ENCODE data around the gene OSBPL2.

Gene OSBPL2

GRCh38 chr20:62326959-62327725, 88.8 kb downstream of the OSBPL2 start:
- DNase-seq (ENCODE audit: low spot score) = no peak

GRCh38 chr20:62327726-62328495, 89.6 kb downstream of the OSBPL2 start:
- no peak for DNase-seq (ENCODE audit: low spot score)

DNA sequence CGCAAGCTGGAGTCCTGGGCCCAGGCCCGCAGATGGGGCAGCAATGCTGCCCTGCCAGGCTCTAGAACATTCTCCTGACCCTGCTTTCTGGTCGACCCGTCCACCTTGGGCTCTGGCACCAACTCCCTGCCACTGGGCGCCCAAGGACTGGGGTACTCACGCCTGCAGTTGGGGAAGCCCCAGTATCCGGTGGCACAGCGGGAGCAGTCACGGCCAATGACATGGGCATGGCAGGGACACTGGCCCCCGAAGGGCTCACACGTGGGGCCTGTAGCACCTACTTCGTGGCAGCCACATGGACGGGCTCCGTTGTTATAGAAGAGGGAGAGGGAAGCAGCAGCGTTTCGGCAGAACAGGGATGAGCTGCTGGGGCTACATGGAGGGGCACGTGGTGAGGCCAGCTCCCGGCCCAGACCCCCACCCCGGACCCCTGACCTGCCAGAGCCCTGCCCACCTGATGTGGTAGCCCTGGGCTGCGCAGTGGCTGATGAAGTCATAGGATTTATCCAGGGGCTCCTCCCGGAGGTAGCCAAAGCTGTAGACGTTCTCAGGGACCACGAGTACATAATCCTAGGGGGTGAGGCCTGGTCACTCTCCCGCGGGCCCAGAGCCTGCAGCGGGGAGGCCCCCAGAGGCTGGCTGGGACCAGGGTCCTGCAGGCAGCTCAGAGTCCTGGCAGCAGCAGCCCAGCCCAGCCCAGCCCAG, 90.5 kb downstream of the OSBPL2 start:
- no peak for DNase-seq (ENCODE audit: low spot score)

GRCh38 chr20:62329389-62330377, 91.4 kb downstream of the OSBPL2 start:
- no peak for DNase-seq (ENCODE audit: low spot score)

DNA sequence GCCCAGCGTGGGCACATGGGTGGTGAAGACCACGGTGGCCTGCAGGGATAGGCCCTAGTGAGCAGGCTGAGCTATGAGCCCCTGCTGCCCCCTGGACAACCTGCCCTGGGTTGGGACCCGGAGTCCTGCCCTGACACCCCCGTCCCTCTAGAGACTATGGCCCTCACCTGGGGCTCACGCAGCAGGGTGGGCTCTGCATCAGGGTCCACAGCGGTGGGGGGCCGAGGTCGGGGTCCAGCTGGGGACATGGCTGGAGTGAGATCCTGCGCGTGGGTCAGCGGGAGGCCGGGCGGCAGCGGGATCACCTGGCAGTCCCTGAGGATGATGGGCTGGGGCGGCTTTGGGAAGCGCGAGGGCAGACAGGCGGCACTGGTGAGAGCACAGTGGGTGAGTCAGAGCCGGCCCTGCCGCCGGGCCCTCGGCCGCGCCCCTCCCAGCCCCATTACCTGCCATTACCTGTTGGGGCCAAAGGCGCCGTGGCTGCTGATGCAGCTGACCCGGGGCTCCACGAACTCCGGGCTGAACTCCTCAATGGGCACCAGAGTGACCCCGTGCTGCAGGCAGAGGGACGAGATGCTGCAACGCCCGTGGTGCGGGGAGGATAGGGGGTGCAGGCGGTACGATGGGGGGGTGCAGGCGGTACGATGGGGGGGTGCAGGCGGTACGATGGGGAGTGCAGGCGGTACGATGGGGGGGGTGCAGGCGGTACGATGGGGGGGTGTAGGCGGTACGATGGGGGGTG, 92.4 kb downstream of the OSBPL2 start:
- DNase-seq (ENCODE audit: low spot score) = no peak

DNA sequence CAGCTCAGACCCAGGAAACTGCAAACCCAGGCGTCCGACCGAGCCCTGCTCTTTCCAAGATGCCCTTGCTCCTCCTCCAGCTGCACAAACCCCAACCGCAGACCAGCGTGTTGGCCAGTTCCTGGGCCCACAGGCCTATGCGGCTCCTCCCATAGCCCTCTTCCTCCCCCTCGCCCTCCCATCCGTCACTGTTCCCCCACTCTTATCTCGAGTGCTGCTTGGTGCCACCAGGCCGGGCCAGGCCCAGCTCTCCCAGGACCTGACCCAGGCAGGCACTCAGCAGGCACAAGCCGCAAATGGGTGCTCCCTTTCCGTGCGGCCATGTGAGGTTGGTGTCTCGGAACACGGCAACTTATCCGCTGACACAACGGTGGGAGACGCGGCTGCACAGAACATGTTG, 93.0 kb downstream of the OSBPL2 start:
- DNase-seq (ENCODE audit: low spot score) = no peak

- DNase-seq (ENCODE audit: low spot score) = no peak
These were observed 94.1 kb downstream of the OSBPL2 start for GRCh38 chr20:62332421-62332820.

DNA sequence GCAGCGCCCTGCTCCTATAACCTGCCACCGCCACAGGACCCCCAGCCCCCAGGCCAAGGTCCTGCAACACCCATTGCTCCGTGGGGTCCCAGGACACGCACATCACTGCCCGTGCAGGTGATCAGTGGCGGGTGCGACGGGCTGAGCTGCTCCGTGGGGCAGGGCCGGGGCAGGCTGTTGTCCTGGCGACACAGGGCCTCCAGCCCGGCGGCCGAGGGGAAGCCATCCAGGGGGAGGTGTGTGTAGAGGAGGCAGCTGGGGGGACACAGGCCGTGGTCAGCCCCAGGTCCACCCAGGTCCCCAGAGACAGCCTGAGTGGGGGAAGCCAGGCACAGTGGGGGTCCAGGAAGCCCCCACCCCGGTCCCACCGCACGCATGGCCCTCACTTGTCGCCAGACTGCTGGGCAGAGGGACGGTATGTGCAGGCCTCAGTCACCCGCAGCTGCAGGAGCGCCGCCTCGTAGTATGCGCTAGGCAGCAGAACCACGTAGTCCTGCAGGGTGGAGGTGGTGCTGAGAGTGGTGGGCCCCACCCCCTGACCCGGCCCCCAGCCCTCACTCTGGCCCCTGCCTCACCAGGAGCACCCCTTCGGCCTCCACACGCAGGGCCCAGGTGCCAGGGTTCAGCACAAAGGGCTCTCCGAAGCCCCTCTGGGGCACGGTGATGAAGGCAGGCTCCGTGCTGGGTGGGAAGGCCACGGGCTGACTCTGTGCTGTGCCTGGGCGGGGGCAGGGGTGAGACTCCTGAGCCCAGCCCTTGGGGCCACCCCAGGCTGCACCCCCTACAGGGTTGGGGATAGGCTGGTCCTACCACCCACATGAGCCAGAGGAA, 94.9 kb downstream of the OSBPL2 start:
- DNase-seq (ENCODE audit: low spot score) = no peak

GRCh38 chr20:62333820-62334595, 95.7 kb downstream of the OSBPL2 start:
- no peak for DNase-seq (ENCODE audit: low spot score)

GRCh38 chr20:62334881-62335280, 96.6 kb downstream of the OSBPL2 start:
- no peak for DNase-seq (ENCODE audit: low spot score)

DNA sequence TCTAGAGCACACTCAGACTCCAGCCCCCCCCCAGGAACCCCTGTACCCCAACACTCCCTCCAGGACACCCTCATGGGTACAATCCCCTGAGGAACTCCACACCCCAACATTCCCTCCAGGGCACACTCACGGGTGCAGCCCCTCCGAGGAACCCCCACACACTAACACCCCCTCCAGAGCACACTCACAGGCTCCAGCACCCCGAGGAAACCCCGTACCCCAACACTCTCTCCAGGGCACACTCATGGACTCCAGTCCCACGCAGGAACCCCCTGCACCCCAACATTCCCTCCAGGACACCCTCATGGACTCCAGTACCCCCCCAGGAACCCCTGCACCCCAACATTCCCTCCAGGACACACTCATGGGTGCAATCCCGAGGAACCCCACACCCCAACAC, 97.2 kb downstream of the OSBPL2 start:
- no peak for DNase-seq (ENCODE audit: low spot score)

DNA sequence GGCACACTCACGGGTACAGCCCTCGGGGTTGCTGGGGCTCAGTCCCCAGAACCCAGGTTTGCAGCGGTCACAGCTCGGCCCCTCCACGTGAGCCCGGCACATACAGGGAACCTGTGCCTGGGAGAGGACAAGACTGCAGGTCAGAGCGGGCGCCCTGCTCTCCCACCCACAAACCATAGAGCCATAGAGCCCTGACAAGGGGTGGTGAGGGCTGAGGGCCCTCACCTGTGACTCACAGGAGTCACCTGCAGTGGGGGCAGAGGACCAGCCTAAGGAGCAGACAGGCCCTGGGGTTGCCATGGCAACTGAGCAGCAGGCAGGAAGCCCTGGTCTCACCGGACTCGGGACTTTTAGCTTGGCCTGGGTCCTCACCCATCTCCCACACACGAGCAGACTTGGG, 98.0 kb downstream of the OSBPL2 start:
- no peak for DNase-seq (ENCODE audit: low spot score)

DNA sequence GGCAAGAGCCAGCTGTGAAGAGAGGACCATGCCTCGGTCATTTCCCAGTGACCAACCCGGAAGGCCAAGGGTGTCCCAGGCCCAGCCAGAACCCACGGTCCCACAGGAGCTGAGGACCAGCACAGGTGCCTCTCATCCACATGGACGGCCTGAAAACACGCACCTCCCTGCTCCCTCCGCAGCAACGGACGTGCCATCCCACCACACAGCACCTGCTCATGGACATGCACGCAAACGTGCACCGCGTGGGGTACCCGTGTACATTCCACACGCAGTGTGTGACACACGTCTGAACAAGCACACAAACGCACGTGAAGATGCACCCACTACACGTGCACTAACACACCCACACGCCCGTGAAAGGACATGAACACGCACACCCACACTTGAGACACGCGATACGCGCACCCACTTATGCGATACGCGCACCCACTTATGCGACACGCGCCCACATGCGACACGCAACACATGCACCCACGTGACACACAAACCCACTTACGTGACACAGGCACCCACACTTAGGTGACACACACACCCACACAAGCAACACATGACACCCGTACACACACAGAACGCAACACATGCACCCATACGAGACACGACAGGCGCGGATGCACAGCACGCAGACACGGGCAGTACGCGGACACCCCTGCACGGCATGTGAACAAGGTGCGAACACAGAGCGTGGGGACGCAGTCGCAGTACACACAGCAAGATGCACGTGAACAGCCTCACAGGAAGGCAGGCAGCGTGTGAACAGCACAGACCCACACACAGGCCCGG, 98.6 kb downstream of the OSBPL2 start:
- DNase-seq (ENCODE audit: low spot score) = no peak

DNA sequence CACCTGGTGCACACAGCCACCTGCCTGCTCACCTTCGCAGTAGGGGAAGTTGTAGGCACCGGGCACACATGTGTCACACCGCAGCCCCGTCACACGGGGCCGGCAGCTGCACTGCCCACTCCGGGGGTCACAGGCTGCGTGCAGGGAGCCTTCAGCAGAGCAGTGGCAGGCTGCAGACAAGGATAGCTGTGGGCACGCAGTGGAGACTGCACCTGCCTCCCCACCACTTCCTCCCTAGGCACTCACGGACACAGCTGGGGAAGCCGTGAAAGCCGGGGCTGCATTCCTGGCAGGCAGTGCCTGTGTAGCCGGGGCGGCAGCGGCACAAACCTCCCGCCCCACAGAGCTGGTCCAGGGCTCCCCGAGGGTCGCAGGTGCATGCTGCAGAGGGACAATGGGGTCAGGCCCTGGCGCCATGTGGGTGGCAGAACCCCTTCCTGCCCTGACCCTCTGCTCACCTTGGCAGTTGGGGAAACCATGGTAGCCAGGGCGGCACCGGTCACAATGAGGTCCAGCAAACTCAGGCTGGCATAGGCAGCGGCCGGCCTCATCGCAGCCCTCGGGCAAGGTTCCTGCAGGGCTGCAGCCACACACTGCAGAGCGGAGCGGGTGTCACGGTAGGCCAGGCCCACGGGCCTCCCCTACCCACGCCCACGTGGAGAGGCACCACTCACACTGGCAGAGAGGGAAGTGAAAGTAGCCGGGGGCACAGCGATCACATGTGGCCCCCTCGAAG, 99.4 kb downstream of the OSBPL2 start:
- DNase-seq (ENCODE audit: low spot score) = no peak

DNA sequence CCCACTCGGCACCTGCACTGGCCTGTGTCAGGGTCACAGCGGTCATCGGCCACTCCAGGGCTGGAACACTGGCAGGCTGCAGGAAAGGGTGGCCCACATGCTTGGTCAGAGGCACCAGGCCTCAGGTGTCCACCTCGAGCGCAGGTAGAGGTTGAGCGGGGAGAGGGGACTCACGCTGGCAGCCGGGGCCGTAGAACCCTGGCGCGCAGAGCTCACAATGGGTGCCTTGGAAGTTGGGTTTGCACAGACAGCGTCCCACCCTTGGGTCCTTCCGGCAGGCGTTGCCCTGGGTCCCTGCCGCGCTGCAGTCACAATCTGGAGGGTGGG, 99.9 kb downstream of the OSBPL2 start:
- no peak for DNase-seq (ENCODE audit: low spot score)

GRCh38 chr20:62339647-62340062, 101.3 kb downstream of the OSBPL2 start:
- DNase-seq (ENCODE audit: low spot score) = no peak

GRCh38 chr20:62342910-62343309, 104.6 kb downstream of the OSBPL2 start:
- DNase-seq (ENCODE audit: low spot score) = no peak

DNA sequence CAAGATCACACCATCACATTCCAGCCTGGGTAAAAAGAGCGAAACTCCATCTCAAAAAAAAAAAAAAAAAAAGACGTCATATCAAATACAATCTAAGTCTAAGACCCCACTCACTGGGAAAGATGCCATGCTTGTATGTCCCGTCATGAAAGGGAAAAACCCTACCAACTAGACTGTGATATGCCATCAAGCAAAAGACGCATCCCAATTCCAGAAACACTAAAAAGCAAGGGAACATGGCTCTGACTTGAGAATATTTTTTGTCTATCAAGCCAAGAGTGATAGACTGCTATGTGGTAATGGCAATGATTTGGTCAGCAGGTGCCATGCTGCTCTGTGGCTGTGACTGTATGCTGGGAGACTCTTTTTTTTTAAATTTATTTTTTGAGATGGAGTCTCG, 105.8 kb downstream of the OSBPL2 start:
- no peak for DNase-seq (ENCODE audit: low spot score)

Data from Ammon's horn (tissue), 1 donor.